ENCODE data around the gene CHAMP1.
"Not testable (repeated sequence)": the region's sequence is repeated elsewhere in the genome, so short reads cannot be mapped to it uniquely, and the experiment has no call there.

The CHAMP1 gene

GRCh38 chr13:114299604-114300305 lies 14.5 kb upstream of the CHAMP1 start:
- DNase-seq: no peak

- DNase-seq: no peak
Observed at GRCh38 chr13:114303700-114304327, 10.5 kb upstream of the CHAMP1 start.

- no peak for DNase-seq
Observed at GRCh38 chr13:114304346-114305034, 9.8 kb upstream of the CHAMP1 start.

- no peak for DNase-seq
Observed at GRCh38 chr13:114309086-114309485, 5.2 kb upstream of the CHAMP1 start.

- DNase-seq: no peak
Observed at GRCh38 chr13:114309806-114310410, 4.4 kb upstream of the CHAMP1 start.

- DNase-seq: no peak
Observed at GRCh38 chr13:114310956-114311355, 3.3 kb upstream of the CHAMP1 start.

- no peak for DNase-seq
Observed at GRCh38 chr13:114311387-114311786, 2.9 kb upstream of the CHAMP1 start.

- DNase-seq: no peak
Observed at GRCh38 chr13:114311908-114312307, 2.4 kb upstream of the CHAMP1 start.

GRCh38 chr13:114313061-114313860 lies 1.0 kb upstream of the CHAMP1 start:
- DNase-seq: no peak

- no peak for DNase-seq
Observed at GRCh38 chr13:114315074-114315785, 927 bp downstream of the CHAMP1 start.

GRCh38 chr13:114318624-114319023 lies 4.3 kb downstream of the CHAMP1 start:
- no peak for DNase-seq

- no peak for DNase-seq
Observed at GRCh38 chr13:114319441-114319913, 5.2 kb downstream of the CHAMP1 start.

- DNase-seq: no peak
Observed at GRCh38 chr13:114320065-114320464, 5.8 kb downstream of the CHAMP1 start.

GRCh38 chr13:114321256-114321655 lies 7.0 kb downstream of the CHAMP1 start:
- DNase-seq: no peak

GRCh38 chr13:114323349-114323748 lies 9.0 kb downstream of the CHAMP1 start:
- no peak for DNase-seq

GRCh38 chr13:114324334-114324733 lies 10.0 kb downstream of the CHAMP1 start:
- no peak for DNase-seq

GRCh38 chr13:114325729-114326128 lies 11.4 kb downstream of the CHAMP1 start:
- no peak for DNase-seq

GRCh38 chr13:114328034-114328433 lies 13.7 kb downstream of the CHAMP1 start:
- no peak for DNase-seq

GRCh38 chr13:114328595-114328994 lies 14.3 kb downstream of the CHAMP1 start:
- no peak for DNase-seq

GRCh38 chr13:114330086-114330485 lies 15.8 kb downstream of the CHAMP1 start:
- no peak for DNase-seq

- DNase-seq: not testable (repeated sequence)
Observed at GRCh38 chr13:114333881-114334280, 19.6 kb downstream of the CHAMP1 start.
